Naive thymus-derived CD8-positive, alpha-beta T cell (primary cell): ENCODE data around the gene CCL20. TPM values are rescaled to one million over a fixed set of nuclear protein-coding genes. Genes with fewer than 3 reads are reported as not detected.
A peak's percentile ranks its signal among the peaks of the same experiment; 100 is the strongest.

Experiments used
- ATAC-seq, 2 donors: fragments of 150-1000 bp; cut with Tn5 transposase in 1 of 2; sonication (Bioruptor Pico), chemical (Tn5 transposase) in 1 of 2; 1 replicate in 1 of 2; 2 replicates in 1 of 2; pipeline ENCODE4 v1.10.0; 2021; ENCODE audit warnings: mild to moderate bottlenecking in 2 of 2, moderate library complexity in 2 of 2
- POLR2A ChIA-PET: fragments of 350-600 bp; sonication (Branson Sonifier 250); formaldehyde crosslinking; loops from one replicate; lab custom pipeline; 2021; ENCODE audit warnings: antibody characterized with exemption; lab: Charles Lee
- DNase-seq, 10 donors: peaks; one replicate each; pipeline versions ENCODE4 v3.0.0 to v3.0.0-alpha.2; 2020 to 2022
- H3K27ac Mint-ChIP-seq, 10 donors: one replicate each; pipeline ENCODE4 v1.8.0; 2020 to 2022; ENCODE audit warnings: mild to moderate bottlenecking in 10 of 10, mixed read lengths in 10 of 10, moderate library complexity in 4 of 10, inconsistent platforms in 1 of 10
- H3K27me3 Mint-ChIP-seq, 5 donors: one replicate each; pipeline ENCODE4 v1.8.0; 2021 to 2022; ENCODE audit warnings: mixed read lengths in 5 of 5
- H3K36me3 Mint-ChIP-seq, 3 donors: one replicate each; pipeline ENCODE4 v1.8.0; 2020 to 2022; ENCODE audit warnings: mixed read lengths in 3 of 3, mild to moderate bottlenecking in 2 of 3, inconsistent platforms in 1 of 3
- H3K4me1 Mint-ChIP-seq, 4 donors: one replicate each; pipeline ENCODE4 v1.8.0; 2021 to 2022; ENCODE audit warnings: mixed read lengths in 4 of 4
- H3K4me3 Mint-ChIP-seq, 10 donors: one replicate each; pipeline ENCODE4 v1.8.0; 2020 to 2022; ENCODE audit warnings: mild to moderate bottlenecking in 10 of 10, mixed read lengths in 10 of 10, moderate library complexity in 6 of 10, inconsistent platforms in 1 of 10
- H3K9me3 Mint-ChIP-seq, 9 donors: one replicate each; pipeline ENCODE4 v1.8.0; 2020 to 2022; ENCODE audit warnings: mixed read lengths in 9 of 9, mild to moderate bottlenecking in 3 of 9, inconsistent platforms in 1 of 9, moderate library complexity in 1 of 9
- polyA plus RNA-seq, 3 donors: library from polyadenylated mRNA; unstranded; fragments of 300-500 nt; fragmentation: Illumina TruSeq; gene quantifications; one replicate each; pipeline ENCODE4 v1.2.3, GENCODE V29; 2021
- total RNA-seq, 8 experiments: library from RNA in 2 of 8; stranded (reverse) in 2 of 8; gene quantifications; one replicate each; pipeline ENCODE4 v1.2.3 and lab custom pipeline; 2021 to 2026

The CCL20 gene
- not detected for total RNA-seq
- polyA plus RNA-seq = not detected
- total RNA-seq (lab: John Stamatoyannopoulos, UW) = 0 to 0.89 (median 0.32) reads per million in 6 experiments

GRCh38 chr2:227813562-227814353 is at the start of gene CCL20:
CCL20 (plus strand) TSS chr2:227813842; CDS start chr2:227813912, 70 bp downstream.
- Mint-ChIP-seq H3K4me3 (peak within 1 kb of the TSS in 1 of 10 donors; percentile 37), H3K4me1 (peaks cover 0 to 1% (median 0%) of the 10 kb centered on the region in 4 donors), H3K27ac (peak within 1 kb of the TSS in 1 of 10 donors; percentile 8), H3K9me3 (no peaks in the 10 kb centered on the region), H3K27me3 (peaks cover 2 to 44% (median 12%) of the 10 kb centered on the region in 5 donors), H3K36me3 (peaks cover 0 to 3% (median 0%) of the 10 kb centered on the region in 3 donors)
- DNase-seq (no peak), ATAC-seq (no peak)
- POLR2A ChIA-PET = no interaction called here

- Mint-ChIP-seq H3K27me3 (peaks cover 0 to 9% (median 2%) of the 10 kb centered on the region in 5 donors), H3K27ac (peak overlapping the region in 1 of 10 donors; percentile 11), H3K36me3 (no peaks in the 10 kb centered on the region), H3K4me1 (peaks cover 0 to 4% (median under 1%) of the 10 kb centered on the region in 4 donors), H3K9me3 (no peaks in the 10 kb centered on the region), H3K4me3 (no peak overlapping the region)
- ATAC-seq = no peak
- POLR2A ChIA-PET = no interaction called here
- no peak for DNase-seq
Observed at GRCh38 chr2:227765788-227766372, 47.8 kb upstream of the CCL20 start.

GRCh38 chr2:227766373-227766883 is 47.2 kb upstream of the CCL20 start:
- Mint-ChIP-seq H3K27ac (peak overlapping the region in 1 of 10 donors; percentile 11), H3K27me3 (peaks cover 0 to 9% (median 2%) of the 10 kb centered on the region in 5 donors), H3K4me1 (peaks cover 0 to 4% (median under 1%) of the 10 kb centered on the region in 4 donors), H3K9me3 (no peaks in the 10 kb centered on the region), H3K4me3 (no peak overlapping the region), H3K36me3 (no peaks in the 10 kb centered on the region)
- ATAC-seq (peak; percentile 63 to 74), DNase-seq (peak; percentile 27 to 75 (median 50))
- POLR2A ChIA-PET = no interaction called here

GRCh38 chr2:227767830-227768229 is 45.8 kb upstream of the CCL20 start:
- no peaks in the 10 kb centered on the region for H3K36me3 Mint-ChIP-seq
- POLR2A ChIA-PET = no interaction called here
- DNase-seq = no peak
- peaks cover 0 to 6% (median 2%) of the 10 kb centered on the region in 5 donors for H3K27me3 Mint-ChIP-seq
- no peaks in the 10 kb centered on the region for H3K9me3 Mint-ChIP-seq
- ATAC-seq = no peak
- H3K27ac Mint-ChIP-seq = no peak overlapping the region
- peaks cover 0 to 4% (median under 1%) of the 10 kb centered on the region in 4 donors for H3K4me1 Mint-ChIP-seq
- H3K4me3 Mint-ChIP-seq = no peak overlapping the region

- H3K27me3 Mint-ChIP-seq = peaks cover 0 to 3% (median 0%) of the 10 kb centered on the region in 5 donors
- H3K36me3 Mint-ChIP-seq = no peaks in the 10 kb centered on the region
- H3K9me3 Mint-ChIP-seq = no peaks in the 10 kb centered on the region
- POLR2A ChIA-PET = no interaction called here
- ATAC-seq = no peak
- no peak overlapping the region for H3K27ac Mint-ChIP-seq
- H3K4me1 Mint-ChIP-seq = no peaks in the 10 kb centered on the region
- no peak for DNase-seq
- H3K4me3 Mint-ChIP-seq = no peak overlapping the region
Observed at GRCh38 chr2:227772197-227772661, 41.4 kb upstream of the CCL20 start.

GRCh38 chr2:227772932-227773331 is 40.7 kb upstream of the CCL20 start:
- Mint-ChIP-seq H3K27me3 (no peaks in the 10 kb centered on the region), H3K36me3 (no peaks in the 10 kb centered on the region), H3K4me3 (no peak overlapping the region), H3K27ac (no peak overlapping the region), H3K4me1 (no peaks in the 10 kb centered on the region), H3K9me3 (no peaks in the 10 kb centered on the region)
- POLR2A ChIA-PET = no interaction called here
- ATAC-seq (no peak), DNase-seq (no peak)

GRCh38 chr2:227774011-227774624 is 39.5 kb upstream of the CCL20 start:
- Mint-ChIP-seq H3K4me3 (no peak overlapping the region), H3K27ac (no peak overlapping the region), H3K9me3 (no peaks in the 10 kb centered on the region), H3K27me3 (peaks cover 0 to 4% (median 0%) of the 10 kb centered on the region in 5 donors), H3K36me3 (no peaks in the 10 kb centered on the region), H3K4me1 (no peaks in the 10 kb centered on the region)
- ATAC-seq = no peak
- POLR2A ChIA-PET = no interaction called here
- DNase-seq = no peak

- ATAC-seq = no peak
- peaks cover 0 to 4% (median 3%) of the 10 kb centered on the region in 5 donors for H3K27me3 Mint-ChIP-seq
- no peaks in the 10 kb centered on the region for H3K36me3 Mint-ChIP-seq
- peak overlapping the region in 1 of 10 donors; percentile 13 for H3K27ac Mint-ChIP-seq
- H3K4me3 Mint-ChIP-seq = no peak overlapping the region
- H3K9me3 Mint-ChIP-seq = no peaks in the 10 kb centered on the region
- POLR2A ChIA-PET = no interaction called here
- no peak for DNase-seq
- H3K4me1 Mint-ChIP-seq = no peaks in the 10 kb centered on the region
Observed at GRCh38 chr2:227774895-227775842, 38.5 kb upstream of the CCL20 start.

GRCh38 chr2:227780981-227781615 is 32.5 kb upstream of the CCL20 start:
- H3K9me3 Mint-ChIP-seq = no peaks in the 10 kb centered on the region

GRCh38 chr2:227781841-227782240 is 31.8 kb upstream of the CCL20 start:
- peaks cover 2 to 16% (median 11%) of the 10 kb centered on the region in 4 donors for H3K4me1 Mint-ChIP-seq
- DNase-seq = no peak
- ATAC-seq = no peak
- H3K27ac Mint-ChIP-seq = no peak overlapping the region
- H3K36me3 Mint-ChIP-seq = no peaks in the 10 kb centered on the region
- H3K9me3 Mint-ChIP-seq = no peaks in the 10 kb centered on the region
- no peak overlapping the region for H3K4me3 Mint-ChIP-seq
- H3K27me3 Mint-ChIP-seq = peaks cover 5 to 18% (median 15%) of the 10 kb centered on the region in 5 donors
- POLR2A ChIA-PET = no interaction called here

More at GRCh38 chr2:227780981-227781615, 32.5 kb upstream of the CCL20 start:
- DNase-seq (no peak), ATAC-seq (no peak)
- peaks cover 5 to 17% (median 12%) of the 10 kb centered on the region in 5 donors for H3K27me3 Mint-ChIP-seq
- H3K4me1 Mint-ChIP-seq = peaks cover 2 to 16% (median 11%) of the 10 kb centered on the region in 4 donors
- POLR2A ChIA-PET = no interaction called here
- no peaks in the 10 kb centered on the region for H3K36me3 Mint-ChIP-seq
- no peak overlapping the region for H3K27ac Mint-ChIP-seq
- H3K4me3 Mint-ChIP-seq = no peak overlapping the region

- DNase-seq = no peak
- peak overlapping the region in 4 of 10 donors; percentile 53 to 67 (median 58) for H3K27ac Mint-ChIP-seq
- POLR2A ChIA-PET = no interaction called here
- H3K4me3 Mint-ChIP-seq = peak overlapping the region in 6 of 10 donors; percentile 2 to 80 (median 74)
- ATAC-seq = no peak
- H3K9me3 Mint-ChIP-seq = no peaks in the 10 kb centered on the region
- no peaks in the 10 kb centered on the region for H3K36me3 Mint-ChIP-seq
- H3K4me1 Mint-ChIP-seq = peaks cover 2 to 16% (median 11%) of the 10 kb centered on the region in 4 donors
- H3K27me3 Mint-ChIP-seq = peaks cover 5 to 21% (median 15%) of the 10 kb centered on the region in 5 donors
Observed at GRCh38 chr2:227782804-227783203, 30.8 kb upstream of the CCL20 start.
